H1 (cell line): ENCODE measurements around the gene TSPAN9. TPM values are rescaled to one million over a fixed set of nuclear protein-coding genes. Genes with fewer than 3 reads are reported as not detected.

Experiments used
- EP300 ChIP-seq, 2 experiments: IDR thresholded peaks; 1 replicate in 1 of 2; 2 replicates in 1 of 2; pipeline ENCODE4 v1.6.1; 2011 to 2012; ENCODE audit warnings: low read depth in 2 of 2, low read length in 2 of 2, mild to moderate bottlenecking in 2 of 2, borderline replicate concordance in 1 of 2, inconsistent platforms in 1 of 2, moderate library complexity in 1 of 2
- KDM1A ChIP-seq: fragments of 200-600, 300-600 bp; sonication (generic); IDR thresholded peaks from 2 replicates; pipeline ENCODE4 v1.7.1; 2016; ENCODE audit warnings: mild to moderate bottlenecking, low read length, borderline replicate concordance
- SP4 ChIP-seq: IDR thresholded peaks from 2 replicates; pipeline ENCODE4 v1.6.1; 2012; ENCODE audit warnings: low read length, inconsistent platforms
- polyA plus RNA-seq, 7 experiments: library from polyadenylated mRNA; depleted of rRNA in 3 of 7; stranded (reverse) in 5 of 7; unstranded in 2 of 7; fragments of >200 nt in 5 of 7; fragments of 200-250 nt in 2 of 7; gene quantifications; 1 replicate in 5 of 7; 2 replicates in 1 of 7; 4 replicates in 1 of 7; pipeline versions ENCODE4 v1.2.1 to v1.2.3, GENCODE V29; 2011 to 2013; ENCODE audit warnings: missing spikeins in 2 of 7, mixed read lengths in 2 of 7
- total RNA-seq: library from RNA; stranded (reverse); fragmentation: NEBNext Ultra II Directional; extraction: Animal tissue kit (Norgen Biotek cat#: 25700); gene quantifications from 2 replicates; pipeline ENCODE4 v1.2.1, GENCODE V29; 2021

The TSPAN9 gene
- total and polyA plus RNA-seq, 2 of the 8 experiments (the other 6 are each of a cell fraction or from before 2014, with no cell fraction given), result 11.5 to 29.1 TPM

- TF ChIP-seq EP300 (IDR thresholded peaks at IDR 0.05; ENCODE audit: borderline replicate concordance in 1 of 2, low read depth in 2 of 2, low read length in 2 of 2), result no peak
- TF ChIP-seq KDM1A, result no peak
- TF ChIP-seq SP4, result no peak
These were observed 91.3 kb downstream of the TSPAN9 start (continued) for GRCh38 chr12:3168223-3169221.
